ENCODE results near the gene ASPN.

ASPN gene

GRCh38 chr9:92439921-92440750 is 42.2 kb downstream of the ASPN start:
- H3K36me3 ChIP-seq (ENCODE audit: control insufficient read depth in 2 of 2, insufficient read depth in 2 of 2, low read length in 2 of 2) = no peaks in the 10 kb centered on the region
- H3K27ac ChIP-seq (ENCODE audit: low read length) = no peak overlapping the region
- no peaks in the 10 kb centered on the region for H3K9me3 ChIP-seq (ENCODE audit: control insufficient read depth in 2 of 2, low read length in 2 of 2)
- H3K27me3 ChIP-seq (ENCODE audit: control insufficient read depth in 1 of 2, insufficient read depth in 2 of 2, low read length in 2 of 2) = no peaks in the 10 kb centered on the region
- no peaks in the 10 kb centered on the region for H3K4me1 ChIP-seq (ENCODE audit: control insufficient read depth, insufficient read depth, low read length)
- H3K4me3 ChIP-seq (ENCODE audit: low read length in 2 of 2) = no peak overlapping the region
- H3K9ac ChIP-seq (ENCODE audit: low read length in 2 of 2) = no peak overlapping the region

DNA sequence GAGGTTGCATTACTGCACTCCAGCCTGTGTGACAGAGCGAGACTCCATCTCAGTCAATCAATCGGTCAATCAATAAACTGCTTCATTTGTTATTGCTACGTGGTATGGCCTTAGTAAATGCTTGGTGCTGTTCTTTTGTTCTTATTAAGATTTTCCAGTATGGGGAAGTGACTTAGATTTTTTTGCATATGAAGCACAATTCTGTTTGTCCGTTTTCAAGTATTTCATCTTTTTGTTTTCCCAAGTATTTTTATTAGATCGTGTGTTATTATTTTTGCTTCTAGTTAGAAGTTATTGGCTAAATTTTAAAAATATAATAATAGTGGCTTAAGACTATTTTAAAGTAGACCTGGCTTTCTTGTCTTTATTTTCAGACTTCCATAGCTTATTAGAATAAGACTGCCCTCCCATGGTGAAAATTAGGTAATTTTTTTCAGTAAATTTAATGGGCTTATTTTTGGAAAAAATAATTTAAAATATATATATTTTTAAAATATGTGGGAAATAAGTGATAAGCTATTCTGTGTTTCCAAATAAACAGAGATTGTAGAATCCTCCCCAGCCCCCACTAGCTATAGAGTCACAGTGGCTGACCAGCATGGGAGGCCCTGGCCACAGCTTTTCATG is 43.3 kb downstream of the ASPN start:
- no peak overlapping the region for H3K4me3 ChIP-seq (ENCODE audit: low read length in 2 of 2)
- H3K9ac ChIP-seq (ENCODE audit: low read length in 2 of 2) = no peak overlapping the region

DNA sequence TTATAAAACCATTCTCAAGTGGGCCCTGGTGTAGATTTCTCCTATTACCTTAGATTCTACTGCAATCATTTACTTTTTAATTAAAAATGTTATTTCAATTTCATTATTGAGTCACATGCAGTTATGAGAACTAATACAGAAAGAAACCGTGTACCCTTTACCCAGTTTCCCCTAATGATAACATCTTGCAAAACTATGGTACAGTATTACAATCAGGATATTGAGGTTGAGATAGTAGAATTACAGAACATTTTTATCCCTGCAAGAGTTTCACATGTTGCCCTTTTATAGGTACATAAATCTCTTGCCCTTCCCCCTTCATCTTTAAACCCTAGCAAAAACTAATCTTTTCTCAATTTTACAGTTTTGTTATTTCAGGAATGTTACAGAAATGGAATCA is 47.0 kb downstream of the ASPN start:
- Histone ChIP-seq H3K36me3 (ENCODE audit: control insufficient read depth in 2 of 2, insufficient read depth in 2 of 2, low read length in 2 of 2) (no peaks in the 10 kb centered on the region), H3K27me3 (ENCODE audit: control insufficient read depth in 1 of 2, insufficient read depth in 2 of 2, low read length in 2 of 2) (no peaks in the 10 kb centered on the region), H3K4me3 (ENCODE audit: low read length in 2 of 2) (no peak overlapping the region), H3K9me3 (ENCODE audit: control insufficient read depth in 2 of 2, low read length in 2 of 2) (no peaks in the 10 kb centered on the region), H3K4me1 (ENCODE audit: control insufficient read depth, insufficient read depth, low read length) (no peaks in the 10 kb centered on the region), H3K27ac (ENCODE audit: low read length) (no peak overlapping the region), H3K9ac (ENCODE audit: low read length in 2 of 2) (no peak overlapping the region)

More for the DNA sequence above, 43.3 kb downstream of the ASPN start:
- Histone ChIP-seq H3K27ac (ENCODE audit: low read length) (no peak overlapping the region), H3K27me3 (ENCODE audit: control insufficient read depth in 1 of 2, insufficient read depth in 2 of 2, low read length in 2 of 2) (no peaks in the 10 kb centered on the region), H3K9me3 (ENCODE audit: control insufficient read depth in 2 of 2, low read length in 2 of 2) (no peaks in the 10 kb centered on the region), H3K4me1 (ENCODE audit: control insufficient read depth, insufficient read depth, low read length) (no peaks in the 10 kb centered on the region), H3K36me3 (ENCODE audit: control insufficient read depth in 2 of 2, insufficient read depth in 2 of 2, low read length in 2 of 2) (no peaks in the 10 kb centered on the region)

GRCh38 chr9:92432972-92433548 is 49.2 kb downstream of the ASPN start:
- no peaks in the 10 kb centered on the region for H3K36me3 ChIP-seq (ENCODE audit: control insufficient read depth in 2 of 2, insufficient read depth in 2 of 2, low read length in 2 of 2)
- H3K4me1 ChIP-seq (ENCODE audit: control insufficient read depth, insufficient read depth, low read length) = no peaks in the 10 kb centered on the region
- H3K27ac ChIP-seq (ENCODE audit: low read length) = no peak overlapping the region
- H3K27me3 ChIP-seq (ENCODE audit: control insufficient read depth in 1 of 2, insufficient read depth in 2 of 2, low read length in 2 of 2) = no peaks in the 10 kb centered on the region
- no peak overlapping the region for H3K9ac ChIP-seq (ENCODE audit: low read length in 2 of 2)
- H3K9me3 ChIP-seq (ENCODE audit: control insufficient read depth in 2 of 2, low read length in 2 of 2) = no peaks in the 10 kb centered on the region
- H3K4me3 ChIP-seq (ENCODE audit: low read length in 2 of 2) = no peak overlapping the region

DNA sequence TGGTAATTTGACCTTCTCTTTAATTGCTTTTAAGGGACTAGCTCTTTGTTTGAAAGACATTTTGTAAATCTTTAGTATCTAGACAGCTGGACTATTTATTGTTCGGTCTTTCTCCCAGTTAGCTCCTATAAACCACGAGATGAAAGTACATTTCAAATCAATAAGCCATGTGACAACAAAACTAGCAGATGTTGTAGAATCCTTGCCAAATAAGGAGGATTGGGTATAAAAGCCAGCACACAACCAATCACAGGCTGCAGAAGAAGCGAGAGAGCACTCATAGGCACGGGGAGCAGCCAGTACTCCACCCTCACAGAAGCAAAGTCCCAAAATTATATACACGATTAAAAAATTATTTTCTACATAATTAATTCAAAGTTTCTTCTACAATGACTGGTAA is 50.0 kb downstream of the ASPN start:
- no peak overlapping the region for H3K27ac ChIP-seq (ENCODE audit: low read length)

DNA sequence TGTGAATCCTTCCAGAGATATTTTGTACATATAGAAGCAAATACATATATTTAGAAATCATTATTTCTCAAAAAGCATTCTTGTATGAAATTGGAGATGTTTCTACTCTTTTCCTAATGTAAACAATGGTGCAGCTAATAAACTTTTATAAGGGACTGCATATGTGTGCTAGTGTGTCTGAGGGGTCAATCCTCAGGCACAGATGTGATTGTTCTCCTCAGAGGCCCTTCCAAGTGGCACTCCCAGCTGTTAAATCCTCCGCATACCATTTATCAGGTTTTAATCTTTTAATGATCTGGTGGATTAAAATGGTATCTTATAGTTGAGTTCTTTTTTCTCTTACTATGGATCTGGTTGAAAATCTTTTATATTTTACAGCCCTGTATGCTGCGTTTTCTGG is 52.5 kb downstream of the ASPN start:
- H3K4me1 ChIP-seq (ENCODE audit: control insufficient read depth, insufficient read depth, low read length) = no peaks in the 10 kb centered on the region
- no peaks in the 10 kb centered on the region for H3K27me3 ChIP-seq (ENCODE audit: control insufficient read depth in 1 of 2, insufficient read depth in 2 of 2, low read length in 2 of 2)
- no peak overlapping the region for H3K4me3 ChIP-seq (ENCODE audit: low read length in 2 of 2)
- no peaks in the 10 kb centered on the region for H3K36me3 ChIP-seq (ENCODE audit: control insufficient read depth in 2 of 2, insufficient read depth in 2 of 2, low read length in 2 of 2)
- H3K27ac ChIP-seq (ENCODE audit: low read length) = no peak overlapping the region
- H3K9ac ChIP-seq (ENCODE audit: low read length in 2 of 2) = no peak overlapping the region
- no peaks in the 10 kb centered on the region for H3K9me3 ChIP-seq (ENCODE audit: control insufficient read depth in 2 of 2, low read length in 2 of 2)

More for the DNA sequence above, 50.0 kb downstream of the ASPN start:
- Histone ChIP-seq H3K27me3 (ENCODE audit: control insufficient read depth in 1 of 2, insufficient read depth in 2 of 2, low read length in 2 of 2) (no peaks in the 10 kb centered on the region), H3K36me3 (ENCODE audit: control insufficient read depth in 2 of 2, insufficient read depth in 2 of 2, low read length in 2 of 2) (no peaks in the 10 kb centered on the region), H3K9me3 (ENCODE audit: control insufficient read depth in 2 of 2, low read length in 2 of 2) (no peaks in the 10 kb centered on the region), H3K4me1 (ENCODE audit: control insufficient read depth, insufficient read depth, low read length) (no peaks in the 10 kb centered on the region), H3K4me3 (ENCODE audit: low read length in 2 of 2) (no peak overlapping the region), H3K9ac (ENCODE audit: low read length in 2 of 2) (no peak overlapping the region)

DNA sequence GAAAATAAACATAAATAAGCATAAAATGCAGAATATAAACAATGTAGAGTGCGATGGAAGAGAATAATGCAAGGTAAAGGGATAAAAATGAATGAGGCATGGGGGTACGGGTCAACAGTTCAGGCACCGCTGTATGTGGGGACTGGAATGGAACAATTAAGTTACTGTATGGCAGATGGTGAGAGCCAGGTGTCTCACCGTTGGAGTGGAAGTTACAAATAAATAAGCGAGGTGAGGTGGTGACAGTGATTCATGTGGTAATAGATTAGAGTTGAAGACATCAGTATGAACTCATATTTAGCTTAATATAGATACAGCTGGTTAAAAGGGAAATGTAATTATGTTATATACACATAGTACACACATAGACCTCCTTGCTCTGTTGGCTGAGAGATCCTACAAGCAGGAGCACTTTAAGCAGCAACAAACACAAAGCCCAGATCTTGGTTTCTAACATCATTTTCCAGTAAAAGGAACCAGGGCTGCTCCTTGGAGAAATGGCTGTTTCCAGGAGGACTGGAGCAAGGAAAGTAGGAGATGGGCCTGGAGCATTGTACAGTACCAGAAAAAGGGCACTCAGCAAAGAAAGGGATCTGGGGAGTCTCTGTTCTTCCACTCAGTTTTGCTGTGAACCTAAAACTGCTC is 55.7 kb downstream of the ASPN start:
- Histone ChIP-seq H3K36me3 (ENCODE audit: control insufficient read depth in 2 of 2, insufficient read depth in 2 of 2, low read length in 2 of 2) (no peaks in the 10 kb centered on the region), H3K9me3 (ENCODE audit: control insufficient read depth in 2 of 2, low read length in 2 of 2) (no peaks in the 10 kb centered on the region), H3K9ac (ENCODE audit: low read length in 2 of 2) (peak overlapping the region in 1 of 2 donors; percentile 29), H3K4me3 (ENCODE audit: low read length in 2 of 2) (no peak overlapping the region), H3K27ac (ENCODE audit: low read length) (peak overlapping the region; percentile 24), H3K27me3 (ENCODE audit: control insufficient read depth in 1 of 2, insufficient read depth in 2 of 2, low read length in 2 of 2) (no peaks in the 10 kb centered on the region), H3K4me1 (ENCODE audit: control insufficient read depth, insufficient read depth, low read length) (no peaks in the 10 kb centered on the region)

- H3K27me3 ChIP-seq (ENCODE audit: control insufficient read depth in 1 of 2, insufficient read depth in 2 of 2, low read length in 2 of 2) = no peaks in the 10 kb centered on the region
- no peak overlapping the region for H3K9ac ChIP-seq (ENCODE audit: low read length in 2 of 2)
- H3K27ac ChIP-seq (ENCODE audit: low read length) = no peak overlapping the region
- H3K4me1 ChIP-seq (ENCODE audit: control insufficient read depth, insufficient read depth, low read length) = no peaks in the 10 kb centered on the region
- H3K9me3 ChIP-seq (ENCODE audit: control insufficient read depth in 2 of 2, low read length in 2 of 2) = no peaks in the 10 kb centered on the region
- no peaks in the 10 kb centered on the region for H3K36me3 ChIP-seq (ENCODE audit: control insufficient read depth in 2 of 2, insufficient read depth in 2 of 2, low read length in 2 of 2)
- H3K4me3 ChIP-seq (ENCODE audit: low read length in 2 of 2) = no peak overlapping the region
Measured at GRCh38 chr9:92425474-92425873, 56.8 kb downstream of the ASPN start.

DNA sequence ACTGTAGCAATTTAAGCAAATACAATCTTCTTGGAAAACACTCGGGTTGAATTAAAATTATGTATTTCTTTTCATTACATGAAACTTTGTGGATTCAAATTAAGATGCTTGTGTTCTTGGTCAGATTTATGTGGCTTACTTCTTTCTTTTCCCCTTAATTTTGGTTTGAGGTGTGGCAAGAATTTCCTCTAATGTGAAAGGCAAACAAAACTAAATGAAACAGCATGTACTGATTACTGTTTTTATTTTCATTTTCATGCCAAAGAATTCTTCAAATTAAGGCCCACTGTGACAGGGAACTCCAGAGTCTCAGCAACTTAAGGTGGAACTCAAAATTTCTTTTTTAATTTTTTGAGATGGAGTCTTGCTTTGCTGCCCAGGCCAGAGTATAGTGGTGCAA is 58.0 kb downstream of the ASPN start, which contains the start of gene OMD:
Gene OMD, minus strand, starts transcription at position 132 of the 400 bp plus-strand sequence. CDS start 6,913 bp downstream, outside the sequence.
- H3K27ac ChIP-seq (ENCODE audit: low read length) = no peak within 1 kb of the TSS
- H3K9me3 ChIP-seq (ENCODE audit: control insufficient read depth in 2 of 2, low read length in 2 of 2) = no peaks in the 10 kb centered on the region
- H3K9ac ChIP-seq (ENCODE audit: low read length in 2 of 2) = no peak within 1 kb of the TSS
- no peaks in the 10 kb centered on the region for H3K27me3 ChIP-seq (ENCODE audit: control insufficient read depth in 1 of 2, insufficient read depth in 2 of 2, low read length in 2 of 2)
- no peaks in the 10 kb centered on the region for H3K36me3 ChIP-seq (ENCODE audit: control insufficient read depth in 2 of 2, insufficient read depth in 2 of 2, low read length in 2 of 2)
- H3K4me3 ChIP-seq (ENCODE audit: low read length in 2 of 2) = peak within 1 kb of the TSS in 1 of 2 donors; percentile 10
- H3K4me1 ChIP-seq (ENCODE audit: control insufficient read depth, insufficient read depth, low read length) = no peaks in the 10 kb centered on the region

GRCh38 chr9:92423612-92424011 is 58.7 kb downstream of the ASPN start:
- no peak overlapping the region for H3K4me3 ChIP-seq (ENCODE audit: low read length in 2 of 2)
- no peak overlapping the region for H3K27ac ChIP-seq (ENCODE audit: low read length)
- no peaks in the 10 kb centered on the region for H3K4me1 ChIP-seq (ENCODE audit: control insufficient read depth, insufficient read depth, low read length)

More at GRCh38 chr9:92423612-92424011, 58.7 kb downstream of the ASPN start:
- Histone ChIP-seq H3K9me3 (ENCODE audit: control insufficient read depth in 2 of 2, low read length in 2 of 2) (no peaks in the 10 kb centered on the region), H3K36me3 (ENCODE audit: control insufficient read depth in 2 of 2, insufficient read depth in 2 of 2, low read length in 2 of 2) (no peaks in the 10 kb centered on the region), H3K9ac (ENCODE audit: low read length in 2 of 2) (no peak overlapping the region), H3K27me3 (ENCODE audit: control insufficient read depth in 1 of 2, insufficient read depth in 2 of 2, low read length in 2 of 2) (no peaks in the 10 kb centered on the region)

Measured in stomach smooth muscle (tissue), 2 donors.